Esophagus muscularis mucosa (tissue), 4 donors: ENCODE results near the gene SCN2A. TPM values are rescaled to one million over a fixed set of nuclear protein-coding genes. Genes with fewer than 3 reads are reported as not detected.

Experiments
- DNase-seq: peaks from one replicate; pipeline ENCODE4 v3.0.0-alpha.2; 2017; ENCODE audit errors: extremely low spot score
- H3K27ac ChIP-seq, 4 donors: fragments of 200-600 bp; sonication (generic); replicated peaks in 1 of 4; 1 replicate in 3 of 4; 2 replicates in 1 of 4; pipeline ENCODE4 v1.5.1; 2016 to 2019; ENCODE audit warnings: mild to moderate bottlenecking in 1 of 4
- H3K27me3 ChIP-seq, 4 donors: fragments of 200-600 bp; sonication (generic); one replicate each; pipeline versions ENCODE4 v1.5.1 to v1.6.0; 2016 to 2019
- H3K36me3 ChIP-seq, 4 donors: fragments of 200-600 bp; sonication (generic); one replicate each; pipeline ENCODE4 v1.5.1; 2016 to 2019
- H3K4me1 ChIP-seq, 4 donors: fragments of 200-600 bp; sonication (generic); one replicate each; pipeline ENCODE4 v1.5.1; 2016 to 2019
- H3K4me3 ChIP-seq, 4 donors: fragments of 200-600 bp; sonication (generic); 1 replicate in 2 of 4; 2 replicates in 2 of 4; pipeline ENCODE4 v1.5.1; 2016 to 2019; ENCODE audit warnings: mild to moderate bottlenecking in 4 of 4, moderate library complexity in 1 of 4
- H3K9me3 ChIP-seq, 4 donors: fragments of 200-600 bp; sonication (generic); 1 replicate in 3 of 4; 2 replicates in 1 of 4; pipeline ENCODE4 v1.5.1; 2016 to 2019
- CTCF ChIP-seq, 3 experiments: fragments of 200-600 bp in 2 of 3; fragments of 450-650 bp in 1 of 3; sonication (generic) in 2 of 3; IDR thresholded peaks; one replicate each; pipeline ENCODE4 v1.5.1; 2017 to 2019; ENCODE audit warnings: antibody characterized with exemption in 3 of 3, mild to moderate bottlenecking in 2 of 3, moderate library complexity in 1 of 3
- EP300 ChIP-seq: sonication (generic); formaldehyde crosslinking; IDR thresholded peaks from one replicate; pipeline ENCODE4 v1.6.1; 2017; ENCODE audit warnings: antibody characterized with exemption
- POLR2A ChIP-seq: fragments of 450-650 bp; IDR thresholded peaks from one replicate; pipeline ENCODE4 v1.6.1; 2017; ENCODE audit warnings: antibody characterized with exemption, moderate library complexity, mild to moderate bottlenecking, low read depth
- POLR2AphosphoS5 ChIP-seq, 2 donors: sonication (generic); formaldehyde crosslinking; IDR thresholded peaks; one replicate each; pipeline ENCODE4 v1.6.1; 2017; ENCODE audit warnings: antibody characterized with exemption in 2 of 2
- WGBS: methylation state at CpG from one replicate; pipeline ENCODE4 v1.1.5; 2018; 5-methylcytosine and 5-hydroxymethylcytosine counted together
- intact Hi-C: fragments of 100-400 bp; cut with DNase I; formaldehyde crosslinking; loops from one replicate; pipeline ENCODE4 v1.15.1; 2023
- total RNA-seq, 4 donors: library from RNA; depleted of rRNA; stranded (reverse); fragments of >200 nt; gene quantifications; one replicate each; pipeline versions ENCODE4 v1.1.0 to v1.2.1, GENCODE V29; 2016

Gene SCN2A
- under 1 TPM; 0.11 to 0.42 (median 0.15) TPM for total RNA-seq

GRCh38 chr2:165239230-165239629 lies at the start of gene SCN2A:
TSS of gene SCN2A (plus strand) at chr2:165239414. CDS start at chr2:165295824, 56,410 bp downstream.
- Histone ChIP-seq H3K4me3 (no peak within 1 kb of the TSS), H3K27ac (no peak within 1 kb of the TSS), H3K27me3 (no peaks in the 10 kb centered on the region), H3K36me3 (no peaks in the 10 kb centered on the region), H3K4me1 (no peaks in the 10 kb centered on the region), H3K9me3 (no peaks in the 10 kb centered on the region)
- intact Hi-C loops, result no loop called here
- WGBS, result 30% methylated on average over 3 of the region's 3 CpGs
- no peak for TF ChIP-seq POLR2A
- TF ChIP-seq CTCF (IDR thresholded peaks at IDR 0.05), result peak; percentile 33 to 60 (median 45)
- no peak for DNase-seq

- Histone ChIP-seq H3K4me1 (no peaks in the 10 kb centered on the region), H3K27ac (no peak overlapping the region), H3K4me3 (no peak overlapping the region), H3K9me3 (no peaks in the 10 kb centered on the region), H3K27me3 (no peaks in the 10 kb centered on the region), H3K36me3 (no peaks in the 10 kb centered on the region)
- intact Hi-C loops, result no loop called here
- no peak for DNase-seq
- WGBS, result 74% methylated on average over 2 of the region's 2 CpGs
- TF ChIP-seq EP300, result no peak
- TF ChIP-seq CTCF (IDR thresholded peaks at IDR 0.05), result no peak
- no peak for TF ChIP-seq POLR2A
- no peak for TF ChIP-seq POLR2AphosphoS5 (IDR thresholded peaks at IDR 0.05)
Observed at GRCh38 chr2:165191096-165191728, 48.0 kb upstream of the SCN2A start.

- Histone ChIP-seq H3K27me3 (no peaks in the 10 kb centered on the region), H3K4me1 (no peaks in the 10 kb centered on the region), H3K9me3 (no peaks in the 10 kb centered on the region), H3K27ac (no peak overlapping the region), H3K36me3 (no peaks in the 10 kb centered on the region), H3K4me3 (no peak overlapping the region)
- intact Hi-C loops, result no loop called here
- DNase-seq, result no peak
- no peak for TF ChIP-seq POLR2AphosphoS5 (IDR thresholded peaks at IDR 0.05)
- TF ChIP-seq EP300, result no peak
- 78% methylated on average over 2 of the region's 2 CpGs for WGBS
Observed at GRCh38 chr2:165192729-165193128, 46.5 kb upstream of the SCN2A start.

- WGBS, result 87% methylated on average over 4 of the region's 4 CpGs
- Histone ChIP-seq H3K27ac (no peak overlapping the region), H3K9me3 (no peaks in the 10 kb centered on the region), H3K27me3 (no peaks in the 10 kb centered on the region), H3K4me3 (no peak overlapping the region), H3K36me3 (no peaks in the 10 kb centered on the region), H3K4me1 (no peaks in the 10 kb centered on the region)
- TF ChIP-seq POLR2AphosphoS5 (IDR thresholded peaks at IDR 0.05) (no peak), CTCF (IDR thresholded peaks at IDR 0.05) (no peak), EP300 (no peak), POLR2A (no peak)
- DNase-seq, result no peak
- intact Hi-C loops, result no loop called here
Observed at GRCh38 chr2:165193178-165193777, 45.9 kb upstream of the SCN2A start.

GRCh38 chr2:165196411-165196810 lies 42.8 kb upstream of the SCN2A start:
- WGBS, result 77% methylated on average over 4 of the region's 4 CpGs
- no peaks in the 10 kb centered on the region for H3K4me1 ChIP-seq
- intact Hi-C loops, result no loop called here
- DNase-seq, result no peak
- no peaks in the 10 kb centered on the region for H3K27me3 ChIP-seq
- no peaks in the 10 kb centered on the region for H3K36me3 ChIP-seq
- no peak overlapping the region for H3K27ac ChIP-seq
- no peak overlapping the region for H3K4me3 ChIP-seq
- H3K9me3 ChIP-seq, result no peaks in the 10 kb centered on the region
- TF ChIP-seq POLR2AphosphoS5 (IDR thresholded peaks at IDR 0.05) (no peak), CTCF (IDR thresholded peaks at IDR 0.05) (no peak), EP300 (no peak), POLR2A (no peak)
